ENCODE data around the gene DIDO1. TPM values are rescaled to one million over a fixed set of nuclear protein-coding genes. Genes with fewer than 3 reads are reported as not detected.

The DIDO1 gene
- total RNA-seq, 1 donor = 46.3 TPM

- Histone ChIP-seq H2AFZ (ENCODE audit: low read length) (no peak overlapping the region), H4K20me1 (ENCODE audit: insufficient read depth, low read length) (peaks cover 49% of the 10 kb centered on the region), H3K27me3 (ENCODE audit: insufficient read depth, low read length) (no peaks in the 10 kb centered on the region), H3K36me3 (ENCODE audit: insufficient read depth, low read length) (peaks cover 53% of the 10 kb centered on the region), H3K27ac (ENCODE audit: low read depth, low read length) (no peak overlapping the region), H3K9me3 (ENCODE audit: low read depth, low read length) (no peaks in the 10 kb centered on the region), H3K79me2 (ENCODE audit: insufficient read depth, low read length) (peaks cover 89% of the 10 kb centered on the region), H3K4me3 (ENCODE audit: insufficient read depth, low read length) (no peak overlapping the region), H3K4me2 (ENCODE audit: insufficient read depth, low read length) (no peak overlapping the region), H3K4me1 (ENCODE audit: insufficient read depth, low read length) (peaks cover 15% of the 10 kb centered on the region)
- TF ChIP-seq CTCF (IDR thresholded peaks at IDR 0.05; ENCODE audit: extremely low read depth, low read depth, low read length) = no peak
- DNase-seq (ENCODE audit: insufficient read length, low spot score, missing footprints) = no peak
These were observed 14.6 kb upstream of the DIDO1 start for GRCh38 chr20:62940875-62941274.

GRCh38 chr20:62938105-62938888 lies 12.0 kb upstream of the DIDO1 start, which contains the start of gene GID8:
GID8 (plus strand) TSS chr20:62938147; CDS start chr20:62941503, 3,356 bp downstream.
- Histone ChIP-seq H3K4me1 (ENCODE audit: insufficient read depth, low read length) (peaks cover 15% of the 10 kb centered on the region), H3K27ac (ENCODE audit: low read depth, low read length) (peak within 1 kb of the TSS; percentile 89), H4K20me1 (ENCODE audit: insufficient read depth, low read length) (peaks cover 55% of the 10 kb centered on the region), H3K36me3 (ENCODE audit: insufficient read depth, low read length) (peaks cover 41% of the 10 kb centered on the region), H3K4me3 (ENCODE audit: insufficient read depth, low read length) (peak within 1 kb of the TSS; percentile 99), H2AFZ (ENCODE audit: low read length) (peak within 1 kb of the TSS; percentile 89), H3K9me3 (ENCODE audit: low read depth, low read length) (no peaks in the 10 kb centered on the region), H3K27me3 (ENCODE audit: insufficient read depth, low read length) (no peaks in the 10 kb centered on the region), H3K79me2 (ENCODE audit: insufficient read depth, low read length) (peaks cover 92% of the 10 kb centered on the region), H3K4me2 (ENCODE audit: insufficient read depth, low read length) (peak within 1 kb of the TSS; percentile 99)
- TF ChIP-seq CTCF (IDR thresholded peaks at IDR 0.05; ENCODE audit: extremely low read depth, low read depth, low read length) = no peak
- DNase-seq (ENCODE audit: insufficient read length, low spot score, missing footprints) = peak; percentile 95

- Histone ChIP-seq H3K79me2 (ENCODE audit: insufficient read depth, low read length) (peaks cover 92% of the 10 kb centered on the region), H3K4me1 (ENCODE audit: insufficient read depth, low read length) (peaks cover 15% of the 10 kb centered on the region), H3K4me3 (ENCODE audit: insufficient read depth, low read length) (peak overlapping the region; percentile 99), H3K9me3 (ENCODE audit: low read depth, low read length) (no peaks in the 10 kb centered on the region), H3K4me2 (ENCODE audit: insufficient read depth, low read length) (peak overlapping the region; percentile 99), H2AFZ (ENCODE audit: low read length) (peak overlapping the region; percentile 89), H3K36me3 (ENCODE audit: insufficient read depth, low read length) (peaks cover 34% of the 10 kb centered on the region), H3K27ac (ENCODE audit: low read depth, low read length) (peak overlapping the region; percentile 89), H4K20me1 (ENCODE audit: insufficient read depth, low read length) (peaks cover 55% of the 10 kb centered on the region), H3K27me3 (ENCODE audit: insufficient read depth, low read length) (no peaks in the 10 kb centered on the region)
- TF ChIP-seq CTCF (IDR thresholded peaks at IDR 0.05; ENCODE audit: extremely low read depth, low read depth, low read length) = no peak
- peak; percentile 99 for DNase-seq (ENCODE audit: insufficient read length, low spot score, missing footprints)
These were observed 11.2 kb upstream of the DIDO1 start for GRCh38 chr20:62937268-62938104.
